HG03469 (cell line): ENCODE measurements around the gene YWHAH.

Experiments used
- ATAC-seq: cut with Tn5 transposase; IDR thresholded peaks from one replicate; pipeline ENCODE4 v1.9.1; 2021; ENCODE audit warnings: mild to moderate bottlenecking, moderate library complexity, moderate number of reproducible peaks; ENCODE audit not compliant: unreplicated experiment

YWHAH gene

DNA sequence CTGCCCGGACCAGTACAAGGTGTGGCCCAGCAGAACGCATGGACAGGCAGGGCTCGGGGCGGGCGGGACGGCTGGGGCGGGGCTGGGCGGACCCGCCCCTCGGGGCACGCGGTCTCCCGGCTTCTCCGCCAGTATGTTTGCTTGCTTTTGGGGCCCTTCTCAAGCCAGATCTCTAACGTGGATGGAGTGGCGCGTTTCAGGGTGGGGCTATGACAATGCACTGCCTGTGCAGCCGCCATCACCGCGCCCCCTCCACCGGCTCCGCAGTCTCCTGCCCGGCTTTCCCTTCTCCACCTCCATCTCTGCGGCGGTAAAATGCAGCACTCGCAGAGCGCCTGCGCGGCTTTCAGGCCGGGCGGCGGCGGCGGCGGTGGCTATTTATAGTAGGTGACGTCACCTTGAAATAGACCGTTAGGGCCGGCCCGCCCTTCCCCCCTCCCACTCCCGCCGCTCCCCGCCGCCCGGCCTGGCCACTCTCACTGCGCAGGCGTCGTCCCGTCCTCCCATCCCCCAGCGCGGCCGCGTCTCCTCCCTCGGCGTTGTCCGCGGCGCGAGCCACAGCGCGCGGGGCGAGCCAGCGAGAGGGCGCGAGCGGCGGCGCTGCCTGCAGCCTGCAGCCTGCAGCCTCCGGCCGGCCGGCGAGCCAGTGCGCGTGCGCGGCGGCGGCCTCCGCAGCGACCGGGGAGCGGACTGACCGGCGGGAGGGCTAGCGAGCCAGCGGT is at the start of gene YWHAH:
TSS of gene YWHAH (plus strand) at position 558 of the 722 bp plus-strand sequence. CDS start 199 bp downstream, outside the sequence.
- peak; percentile 35 for ATAC-seq

DNA sequence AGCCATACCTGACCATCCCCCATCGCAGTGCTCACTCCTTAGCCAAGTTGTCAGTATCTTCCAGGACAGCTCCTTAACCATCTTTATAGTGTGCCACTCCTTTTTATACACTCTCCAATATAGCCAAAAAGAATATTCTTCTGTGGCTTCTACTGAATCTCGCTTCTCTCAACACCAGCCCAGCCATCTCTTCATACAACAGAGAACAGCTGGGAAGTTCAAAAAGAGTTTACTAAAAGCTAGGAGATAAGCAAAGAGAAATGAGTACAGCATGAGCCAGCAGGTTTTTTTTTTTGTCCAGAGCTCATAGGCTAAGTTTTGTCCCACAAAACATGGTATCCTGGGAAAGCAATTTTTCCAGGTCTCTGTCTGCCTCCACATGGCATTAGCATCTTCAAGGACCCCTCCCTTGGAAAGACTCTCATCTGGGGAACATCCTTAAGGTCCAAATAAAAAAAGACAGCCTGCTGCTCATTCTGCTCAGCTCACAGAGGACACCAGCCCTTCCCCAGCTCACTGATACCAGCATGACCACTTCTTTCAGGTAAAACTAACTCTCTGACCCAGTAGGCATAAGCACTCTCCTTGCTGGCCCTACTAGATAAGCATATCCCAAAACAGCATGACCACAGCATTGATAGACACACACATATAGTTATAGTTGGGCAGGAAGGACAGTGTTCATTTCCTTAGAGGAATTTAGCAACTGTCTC is 48.8 kb upstream of the YWHAH start:
- no peak for ATAC-seq

DNA sequence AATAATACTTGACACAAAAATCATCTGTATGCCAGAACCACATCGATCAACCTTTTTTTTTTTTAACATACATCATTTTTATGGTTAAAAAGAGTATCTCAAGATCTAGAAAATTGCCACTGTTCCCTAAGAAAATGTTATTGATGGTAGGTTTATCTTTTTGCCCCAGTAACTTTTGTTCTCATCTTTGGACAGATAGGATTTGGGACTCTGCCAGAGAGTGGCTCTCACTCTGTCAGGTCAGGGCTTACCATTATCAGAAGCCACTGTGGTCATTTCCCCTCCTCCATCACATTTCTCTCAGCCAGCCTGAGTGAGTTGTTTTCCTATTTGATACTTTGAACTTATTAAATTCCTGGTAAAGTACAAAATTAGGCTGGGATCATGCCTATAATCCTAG is 47.9 kb upstream of the YWHAH start:
- no peak for ATAC-seq

DNA sequence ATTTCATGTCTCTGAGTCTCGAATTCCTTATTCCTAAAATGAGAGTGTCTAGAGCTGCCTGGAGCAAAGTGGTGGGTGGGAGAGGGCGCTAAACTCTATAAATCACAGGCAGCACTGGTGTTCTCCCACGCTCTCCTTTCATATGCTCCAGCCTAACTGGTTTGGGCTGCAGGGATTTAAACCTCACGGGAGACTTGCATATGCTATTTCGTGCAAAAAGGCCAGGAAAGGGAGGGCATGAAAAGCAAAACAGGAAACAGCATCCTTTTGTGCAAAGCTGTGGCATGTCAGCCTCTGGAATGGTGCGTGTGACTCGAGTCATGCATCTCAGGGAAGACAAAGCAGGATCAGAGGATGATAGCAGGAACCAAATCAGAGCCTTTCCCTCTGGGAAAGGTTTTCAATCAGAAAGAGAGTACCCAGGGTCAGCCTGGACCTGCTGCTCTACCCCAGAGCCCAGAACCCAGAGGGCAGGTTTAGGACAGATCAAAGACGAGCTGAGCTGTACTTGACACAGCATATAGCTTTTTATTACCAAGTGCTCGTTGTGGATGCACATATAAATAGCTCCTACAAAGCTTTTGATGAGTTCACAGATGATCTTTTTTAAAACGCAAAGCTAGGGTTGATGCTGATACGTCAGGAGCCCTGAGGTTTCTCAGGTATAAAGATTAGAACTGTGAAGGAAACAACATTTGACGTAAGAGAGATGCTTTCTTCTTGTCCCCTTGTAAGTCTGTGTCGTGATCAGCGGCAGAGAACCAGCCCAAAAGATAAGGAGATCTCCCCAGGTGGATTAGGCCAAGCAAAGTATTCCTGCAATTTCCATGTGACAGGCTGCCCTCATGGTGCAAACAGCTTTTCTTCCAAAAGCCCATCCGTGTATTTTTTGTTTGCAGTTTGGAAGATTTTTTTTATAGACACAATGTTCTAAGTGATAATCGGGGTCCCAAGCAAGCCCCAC is 46.2 kb upstream of the YWHAH start:
- ATAC-seq = no peak

DNA sequence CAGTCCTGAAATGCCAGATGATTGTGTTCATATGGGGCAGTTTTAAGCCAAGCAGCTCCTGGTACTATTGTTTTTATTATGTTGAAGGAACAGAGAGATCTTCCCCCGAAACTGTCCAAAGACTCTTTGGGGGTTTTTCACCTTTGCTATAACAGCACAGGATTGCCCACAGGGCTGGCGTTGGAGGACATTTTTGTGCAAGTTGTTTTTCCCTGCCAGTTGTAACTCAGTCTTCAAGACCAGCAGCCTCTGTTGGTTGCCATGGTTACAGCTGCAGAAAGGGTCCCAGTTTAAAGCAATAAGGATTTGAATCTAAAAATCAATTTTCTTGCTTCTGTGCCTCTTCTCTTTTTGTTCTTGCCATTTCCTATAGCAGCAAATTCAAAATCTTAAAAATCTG is 45.4 kb upstream of the YWHAH start:
- no peak for ATAC-seq

DNA sequence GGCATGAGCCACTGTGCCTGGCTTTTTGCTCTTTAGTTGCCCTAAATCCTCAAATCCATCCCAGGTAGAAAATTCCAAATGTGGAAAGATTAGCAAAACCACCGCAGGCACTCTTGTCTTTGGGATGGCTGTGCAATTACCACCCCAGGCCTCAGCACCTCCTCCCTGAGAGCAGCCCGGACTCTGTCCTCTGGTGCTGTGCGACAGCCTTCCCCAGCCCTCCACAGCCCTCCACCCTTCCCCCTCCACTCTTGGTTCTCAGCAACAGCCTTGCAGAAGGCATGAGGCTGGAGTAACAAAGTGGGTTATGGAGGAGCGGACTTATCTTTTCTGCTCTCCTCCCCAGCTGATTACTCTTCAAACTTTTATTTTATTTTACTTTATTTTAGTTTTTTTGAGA is 44.7 kb upstream of the YWHAH start:
- no peak for ATAC-seq

DNA sequence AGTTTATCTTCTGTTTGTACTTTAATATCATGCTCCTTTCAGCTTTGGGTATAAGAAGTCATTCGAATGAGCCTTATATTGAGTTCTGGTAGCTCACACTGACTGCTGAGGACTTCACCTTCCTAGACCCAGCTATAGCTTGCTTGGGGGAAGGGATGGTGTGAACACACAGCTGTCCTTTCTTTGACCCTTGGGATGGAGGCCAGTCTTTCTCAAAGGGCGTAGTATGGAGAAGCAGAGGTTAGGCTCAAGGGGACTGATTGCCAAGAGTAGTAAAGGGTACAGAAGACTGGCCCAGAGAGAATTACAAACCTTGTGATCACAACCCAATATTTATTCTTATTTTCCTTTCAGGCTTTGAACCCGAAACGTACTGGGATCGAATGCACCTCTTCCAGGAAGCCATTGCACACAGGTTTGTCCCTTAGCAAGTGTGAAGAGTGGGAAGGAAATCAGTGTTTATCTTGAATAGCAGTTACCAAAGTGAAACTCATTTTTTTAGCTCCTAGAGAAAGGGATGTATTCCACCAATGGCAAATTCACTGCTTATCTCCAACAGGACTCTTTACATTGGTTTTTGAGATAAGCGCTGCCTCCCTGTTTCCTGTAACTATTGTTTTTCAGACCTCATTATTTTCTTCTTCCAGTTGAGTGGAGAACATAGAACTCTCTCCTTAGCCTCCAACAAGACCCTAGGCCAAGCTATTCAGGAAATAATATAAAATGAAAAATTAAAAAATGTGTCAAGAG is 42.8 kb upstream of the YWHAH start:
- ATAC-seq = no peak

DNA sequence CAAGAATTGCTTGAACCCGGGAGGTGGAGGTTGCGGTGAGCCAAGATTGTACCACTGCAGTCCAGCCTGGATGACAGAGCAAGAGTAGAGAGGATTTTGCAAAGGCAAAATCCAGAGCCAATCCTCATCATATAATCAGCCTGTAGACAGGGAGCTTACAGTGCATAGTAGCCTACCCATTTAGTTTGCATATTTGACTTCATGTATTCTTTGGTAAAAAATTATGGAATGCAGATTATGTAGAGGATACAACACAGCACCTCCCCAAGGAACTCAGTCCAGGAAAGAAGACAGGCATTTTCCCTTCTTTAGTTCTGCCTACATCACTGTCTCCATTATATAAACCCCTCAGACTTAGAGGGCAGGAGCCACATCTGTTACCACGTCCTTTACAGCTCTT is 39.7 kb upstream of the YWHAH start:
- no peak for ATAC-seq

DNA sequence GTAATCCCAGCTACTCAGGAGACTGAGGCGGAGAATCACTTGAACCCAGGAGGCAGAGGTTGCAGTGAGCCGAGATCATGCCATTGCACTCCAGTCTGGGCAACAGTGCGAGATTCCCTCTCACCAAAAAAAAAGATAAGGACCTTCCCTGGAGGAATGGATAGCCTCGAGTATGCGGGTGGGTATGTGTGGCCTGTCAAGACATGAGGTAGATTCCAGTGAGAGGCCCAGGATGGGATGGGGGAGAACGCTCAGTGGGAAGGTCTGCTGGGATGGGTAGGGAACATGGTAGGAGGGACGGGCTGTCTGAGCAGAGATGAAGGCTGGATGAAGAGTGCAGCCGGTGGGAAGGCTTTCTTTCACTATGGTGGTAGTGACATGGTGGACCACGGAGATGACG is 39.0 kb upstream of the YWHAH start:
- ATAC-seq = no peak

DNA sequence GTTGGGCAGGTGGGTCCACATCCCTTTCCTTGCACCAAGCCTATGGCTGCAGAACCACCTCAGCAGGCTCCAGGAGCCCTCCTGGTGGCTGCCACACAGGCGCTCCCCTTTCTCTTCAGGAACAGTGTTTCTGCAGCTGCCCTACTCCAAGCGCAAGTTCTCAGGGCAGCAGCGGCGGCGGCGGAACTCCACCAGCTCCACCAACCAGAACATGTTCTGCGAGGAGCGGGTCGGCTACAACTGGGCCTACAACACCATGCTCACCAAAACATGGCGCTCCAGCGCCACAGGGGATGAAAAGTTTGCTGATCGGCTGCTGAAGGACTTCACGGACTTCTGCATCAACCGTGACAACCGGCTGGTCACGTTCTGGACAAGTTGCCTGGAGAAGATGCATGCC is 38.2 kb upstream of the YWHAH start:
- ATAC-seq = no peak

DNA sequence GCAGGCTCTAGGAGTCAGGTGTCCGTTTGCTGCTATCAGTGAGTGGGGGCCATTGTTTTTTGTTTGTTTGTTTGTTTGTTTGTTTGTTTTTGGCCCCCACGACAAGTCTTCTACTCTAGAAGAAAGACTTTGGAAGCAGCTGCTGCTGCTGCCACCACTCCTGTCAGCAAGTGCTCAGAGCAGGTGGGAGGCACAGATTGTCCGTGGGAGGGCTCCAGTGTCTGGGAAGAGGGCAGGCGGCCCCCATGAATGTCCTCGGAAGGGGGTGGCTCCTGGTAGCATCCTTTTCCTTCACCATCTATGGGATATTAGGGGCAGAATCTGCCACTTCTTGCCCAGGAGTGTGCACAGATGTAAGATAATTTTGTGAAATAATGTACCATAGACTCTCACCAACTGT is 37.8 kb upstream of the YWHAH start:
- ATAC-seq = no peak

DNA sequence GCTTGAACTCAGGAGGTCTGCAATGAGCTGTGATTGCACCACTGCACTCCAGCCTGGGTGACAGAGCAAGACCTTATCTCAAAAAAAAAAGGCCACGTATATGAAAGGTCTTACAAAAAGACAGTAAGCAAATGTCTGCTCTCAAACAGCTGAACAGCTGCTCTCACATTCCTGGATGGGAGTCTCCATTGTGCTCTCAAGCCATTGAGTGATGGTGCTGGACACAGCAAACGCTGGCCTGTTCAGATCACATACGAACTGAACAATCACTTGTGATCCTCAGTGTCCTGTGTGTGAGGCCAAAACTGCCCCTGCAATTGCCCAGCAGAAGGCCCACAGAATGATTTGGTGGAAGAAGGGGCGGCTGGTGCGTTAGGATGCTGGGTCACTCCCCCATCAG is 34.4 kb upstream of the YWHAH start:
- ATAC-seq = no peak

DNA sequence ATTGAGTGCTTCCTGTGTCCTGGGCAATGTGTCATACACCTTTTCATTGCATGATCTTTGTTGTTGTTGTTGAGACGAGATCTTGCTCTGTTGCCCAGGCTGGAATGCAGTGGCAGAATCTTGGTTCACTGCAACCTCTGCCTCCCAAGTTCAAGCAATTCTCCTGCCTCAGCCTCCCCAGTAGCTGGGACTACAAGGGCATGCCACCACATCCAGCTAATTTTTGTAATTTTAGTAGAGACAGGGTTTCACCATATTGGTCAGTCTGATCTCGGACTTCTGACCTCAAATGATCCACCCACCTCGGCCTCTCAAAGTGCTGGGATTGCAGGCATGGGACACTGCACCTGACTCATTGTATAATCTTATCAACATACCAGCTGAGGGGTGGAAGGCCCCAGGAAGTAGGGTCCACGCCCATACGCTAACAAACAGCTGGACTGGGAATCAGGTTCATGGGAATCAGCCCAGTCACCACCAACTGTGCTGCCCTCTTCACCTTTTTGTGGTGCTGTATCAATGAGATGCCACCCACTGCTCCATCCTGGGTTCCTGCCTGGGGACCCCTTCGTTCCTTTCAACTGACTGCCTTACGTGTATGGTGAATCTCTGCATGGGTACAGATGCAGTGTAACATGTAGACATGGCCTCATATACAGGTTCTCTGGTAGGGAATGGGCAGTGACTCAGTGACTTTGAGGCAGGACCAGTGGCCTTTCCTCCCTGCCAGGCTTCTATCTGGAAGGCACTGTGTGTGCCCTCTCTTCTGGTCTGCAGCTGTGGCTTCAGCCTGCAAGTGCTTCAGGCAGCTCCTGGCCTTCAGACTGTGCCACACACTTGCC is 32.5 kb upstream of the YWHAH start:
- ATAC-seq = no peak

DNA sequence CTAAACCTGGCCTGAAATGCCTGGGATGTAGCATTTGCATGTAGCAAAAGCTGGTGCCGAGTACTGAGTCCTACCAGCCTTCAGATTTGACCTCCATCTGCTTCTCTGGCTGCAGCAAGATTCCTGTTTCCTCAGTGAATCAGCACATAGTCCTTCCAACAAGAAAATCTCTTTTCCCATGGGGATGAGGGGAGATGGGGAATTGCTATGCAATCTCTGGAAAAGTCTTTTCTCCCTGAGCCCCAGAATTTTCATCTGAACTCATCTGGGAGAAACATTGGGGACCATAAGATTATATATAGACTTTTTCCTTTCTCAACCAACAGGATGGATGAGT is 32.0 kb upstream of the YWHAH start:
- no peak for ATAC-seq

DNA sequence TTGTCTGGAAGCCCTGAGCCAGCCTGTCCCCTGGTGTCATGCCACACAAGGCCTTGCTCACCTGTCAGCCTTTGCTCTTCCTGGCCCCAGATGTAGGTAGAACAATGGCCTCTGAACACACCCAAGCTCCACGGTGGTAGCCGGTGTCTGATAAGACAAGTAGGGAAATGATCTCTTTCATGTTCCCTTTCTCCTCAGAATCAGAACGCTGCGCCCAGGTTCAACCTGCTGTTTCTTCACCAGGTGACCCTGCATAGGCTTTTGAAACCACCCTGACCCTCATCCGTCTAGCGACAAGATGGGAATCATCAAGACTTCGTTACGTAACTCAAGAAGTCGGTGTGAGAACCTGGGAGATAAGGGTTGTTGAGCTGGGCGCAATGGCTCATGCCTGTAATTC is 28.7 kb upstream of the YWHAH start:
- no peak for ATAC-seq

DNA sequence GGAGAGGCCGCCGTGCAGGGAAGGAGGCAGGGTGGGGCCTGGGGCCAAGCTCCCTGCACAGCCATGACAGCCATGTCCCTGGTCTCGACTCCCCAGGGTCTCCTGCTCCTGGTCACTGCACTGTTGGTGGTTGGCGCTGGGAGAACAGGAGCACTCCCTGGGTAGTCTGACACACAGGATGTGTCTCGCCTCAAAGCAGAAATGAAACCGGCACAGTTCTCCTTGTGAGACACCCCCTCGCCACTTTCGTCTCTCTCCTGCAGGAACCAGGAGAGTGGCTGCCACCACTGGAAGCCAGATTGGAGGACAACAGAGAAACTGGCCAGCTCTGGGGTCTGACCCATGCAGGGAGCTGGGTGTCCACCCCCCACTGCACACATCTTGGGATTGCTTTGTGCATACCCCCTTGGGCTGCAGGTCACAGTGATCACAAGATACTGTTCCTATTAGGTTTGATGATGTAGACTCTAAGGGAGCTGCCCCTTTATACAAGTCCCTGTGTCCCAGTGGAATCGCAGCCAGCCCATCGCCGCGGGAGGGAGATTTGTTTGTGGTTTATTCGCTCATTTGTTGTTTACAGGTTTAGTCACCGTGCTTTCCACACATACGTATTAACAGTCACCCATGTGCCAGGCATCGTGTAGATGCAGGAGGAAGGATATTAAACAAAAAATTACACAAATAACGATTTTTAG is 27.0 kb upstream of the YWHAH start:
- no peak for ATAC-seq

DNA sequence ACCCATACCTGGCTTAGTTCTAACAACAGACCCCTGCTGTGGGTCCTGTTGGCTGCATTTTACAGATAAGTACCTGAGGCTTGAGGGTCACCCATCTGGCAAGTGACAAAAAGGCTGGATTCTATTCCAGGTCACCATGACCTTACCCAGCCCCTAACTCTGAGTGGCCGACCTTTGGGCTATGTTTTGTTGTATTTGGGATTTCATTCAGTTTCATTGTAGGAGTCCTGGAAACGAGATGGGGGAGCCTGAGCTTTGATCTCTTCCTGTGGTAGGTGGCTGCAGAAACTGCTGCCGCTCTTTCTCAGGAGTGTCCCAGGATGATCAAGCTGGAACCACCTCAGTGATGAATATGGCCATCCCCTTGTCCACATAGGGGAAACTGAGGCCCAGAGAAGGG is 24.6 kb upstream of the YWHAH start:
- ATAC-seq = no peak

DNA sequence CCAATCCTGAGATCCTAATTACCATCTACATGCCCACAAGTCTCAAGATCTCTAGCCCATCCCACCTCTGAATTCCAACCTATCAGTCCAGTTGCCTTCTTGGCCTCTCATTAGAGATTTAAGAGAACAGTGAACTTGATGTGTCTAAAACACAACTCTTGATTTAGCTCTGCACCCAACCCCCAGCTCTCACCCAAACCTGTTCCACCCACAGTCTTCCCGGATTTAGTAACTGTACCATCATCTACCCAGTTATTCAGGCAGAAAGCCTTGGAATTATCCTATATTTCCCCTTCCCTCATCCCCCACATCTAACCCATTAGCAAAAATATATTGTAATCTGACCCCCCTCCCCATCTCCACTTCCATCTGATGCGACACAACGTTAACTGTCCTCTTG is 24.0 kb upstream of the YWHAH start:
- no peak for ATAC-seq

DNA sequence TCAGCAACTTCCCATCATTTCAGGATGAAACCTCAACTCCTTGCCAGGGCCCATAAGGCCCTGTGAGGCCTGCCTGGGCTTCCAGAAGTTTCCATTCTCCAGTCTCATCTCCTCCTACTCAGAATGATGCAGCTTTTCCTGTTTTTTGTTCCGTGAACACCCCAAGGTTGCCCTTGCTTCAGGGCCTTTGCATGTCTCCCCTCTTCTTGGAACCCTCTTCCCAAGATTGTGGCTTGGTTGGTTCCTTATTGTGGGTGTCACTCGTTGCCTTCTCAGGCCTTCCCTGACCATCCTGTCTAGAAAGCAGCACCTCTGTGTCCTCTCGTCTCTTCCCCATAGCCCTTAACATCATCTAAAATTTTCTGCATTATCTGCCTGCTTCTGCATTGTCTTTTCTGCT is 23.2 kb upstream of the YWHAH start:
- no peak for ATAC-seq
